Activated effector memory CD4-positive, alpha-beta T cell treated with Interleukin-2 at 50 U/mL for 16 hours (primary cell): ENCODE results near the gene ESAM.
"Not testable (repeated sequence)": the region's sequence is repeated elsewhere in the genome, so short reads cannot be mapped to it uniquely, and the experiment has no call there.

Experiments used
- DNase-seq: peaks from one replicate; pipeline ENCODE4 v3.0.0-alpha.2; 2020

Gene ESAM

GRCh38 chr11:124770959-124771358 is 8.9 kb upstream of the ESAM start:
- not testable (repeated sequence) for DNase-seq

GRCh38 chr11:124769806-124770774 is 8.0 kb upstream of the ESAM start:
- DNase-seq: no peak

- no peak for DNase-seq
Measured at GRCh38 chr11:124768914-124769313, 6.8 kb upstream of the ESAM start.

- no peak for DNase-seq
Measured at GRCh38 chr11:124766156-124766555, 4.1 kb upstream of the ESAM start.

- peak; percentile 77 for DNase-seq
Measured at GRCh38 chr11:124763156-124763947, 1.3 kb upstream of the ESAM start.

GRCh38 chr11:124762624-124763155 is 600 bp upstream of the ESAM start:
- no peak for DNase-seq

GRCh38 chr11:124761301-124762104 is 587 bp downstream of the ESAM start:
- DNase-seq: no peak

- DNase-seq: no peak
Measured at GRCh38 chr11:124760806-124761205, 1.3 kb downstream of the ESAM start.

GRCh38 chr11:124760205-124760652 is 1.9 kb downstream of the ESAM start:
- no peak for DNase-seq

GRCh38 chr11:124759266-124760204 is 2.6 kb downstream of the ESAM start:
- no peak for DNase-seq

- DNase-seq: peak; percentile 57
Measured at GRCh38 chr11:124758355-124759265, 3.5 kb downstream of the ESAM start.

- no peak for DNase-seq
Measured at GRCh38 chr11:124757320-124757719, 4.8 kb downstream of the ESAM start.

- no peak for DNase-seq
Measured at GRCh38 chr11:124756753-124757227, 5.3 kb downstream of the ESAM start.

- no peak for DNase-seq
Measured at GRCh38 chr11:124756033-124756752, 5.9 kb downstream of the ESAM start.

- no peak for DNase-seq
Measured at GRCh38 chr11:124754710-124755109, 7.4 kb downstream of the ESAM start.

- no peak for DNase-seq
Measured at GRCh38 chr11:124754309-124754708, 7.8 kb downstream of the ESAM start.

GRCh38 chr11:124753624-124754023 is 8.5 kb downstream of the ESAM start:
- DNase-seq: no peak

GRCh38 chr11:124753205-124753604 is 8.9 kb downstream of the ESAM start:
- no peak for DNase-seq

GRCh38 chr11:124752471-124753102 is 9.5 kb downstream of the ESAM start:
- no peak for DNase-seq
